Cardiac septum (tissue), 1 donor: ENCODE data around the gene MRPS6. TPM values are rescaled to one million over a fixed set of nuclear protein-coding genes. Genes with fewer than 3 reads are reported as not detected.

ENCODE experiments used
- DNase-seq: peaks from one replicate; pipeline ENCODE4 v3.0.0-alpha.2; 2020; ENCODE audit warnings: low spot score
- intact Hi-C: fragments of 100-400 bp; cut with DNase I; formaldehyde crosslinking; loops from one replicate; pipeline ENCODE4 v1.14.0; 2022
- total RNA-seq: library from RNA; stranded (reverse); fragmentation: NEBNext Ultra II Directional; extraction: Animal tissue kit (Norgen Biotek cat#: 25700); gene quantifications from one replicate; pipeline ENCODE4 v1.2.1, GENCODE V29; 2021
- donor health status: DM: no; HTN: no; CAD: no.

MRPS6 gene
- total RNA-seq, 1 donor from 2014 or later: 30.2 TPM

- intact Hi-C loops: loop anchor here (5.0 kb wide), 3 partner anchors 56 to 219 kb away; partner anchors contain the start of genes MRPS6 and SLC5A3
- DNase-seq: no peak
Observed at GRCh38 chr21:34128674-34129038, 55.3 kb downstream of the MRPS6 start.

GRCh38 chr21:34129039-34129891 lies 55.9 kb downstream of the MRPS6 start:
- intact Hi-C loops: loop anchor here (5.0 kb wide), 3 partner anchors 57 to 218 kb away; partner anchors contain the start of genes MRPS6 and SLC5A3
- no peak for DNase-seq

GRCh38 chr21:34129901-34130715 lies 56.7 kb downstream of the MRPS6 start:
- DNase-seq: no peak
- intact Hi-C loops: loop anchor here (5.0 kb wide), 3 partner anchors 58 to 217 kb away; partner anchors contain the start of genes MRPS6 and SLC5A3

GRCh38 chr21:34130716-34130985 lies 57.3 kb downstream of the MRPS6 start:
- intact Hi-C loops: no loop called here
- no peak for DNase-seq

GRCh38 chr21:34131586-34131985 lies 58.2 kb downstream of the MRPS6 start:
- DNase-seq: no peak
- intact Hi-C loops: no loop called here

- no peak for DNase-seq
- intact Hi-C loops: no loop called here
Observed at GRCh38 chr21:34132202-34132601, 58.8 kb downstream of the MRPS6 start.

GRCh38 chr21:34132926-34133325 lies 59.5 kb downstream of the MRPS6 start:
- intact Hi-C loops: no loop called here

GRCh38 chr21:34133392-34133791 lies 60.0 kb downstream of the MRPS6 start:
- intact Hi-C loops: no loop called here
- DNase-seq: no peak

More at GRCh38 chr21:34132926-34133325, 59.5 kb downstream of the MRPS6 start:
- DNase-seq: no peak

- intact Hi-C loops: no loop called here
- DNase-seq: no peak
Observed at GRCh38 chr21:34133802-34134201, 60.4 kb downstream of the MRPS6 start.

- no peak for DNase-seq
- intact Hi-C loops: no loop called here
Observed at GRCh38 chr21:34135330-34135729, 62.0 kb downstream of the MRPS6 start.

GRCh38 chr21:34141373-34141772 lies 68.0 kb downstream of the MRPS6 start:
- intact Hi-C loops: no loop called here
- DNase-seq: no peak

- intact Hi-C loops: no loop called here
Observed at GRCh38 chr21:34143685-34144182, 70.4 kb downstream of the MRPS6 start.

GRCh38 chr21:34144224-34144623 lies 70.8 kb downstream of the MRPS6 start:
- intact Hi-C loops: no loop called here
- DNase-seq: no peak

More at GRCh38 chr21:34143685-34144182, 70.4 kb downstream of the MRPS6 start:
- DNase-seq: no peak

GRCh38 chr21:34147792-34148418 lies 74.5 kb downstream of the MRPS6 start:
- DNase-seq: no peak
- intact Hi-C loops: no loop called here

GRCh38 chr21:34148419-34148804 lies 75.0 kb downstream of the MRPS6 start:
- intact Hi-C loops: no loop called here
- no peak for DNase-seq

GRCh38 chr21:34148826-34149558 lies 75.6 kb downstream of the MRPS6 start:
- intact Hi-C loops: no loop called here

GRCh38 chr21:34152500-34152899 lies 79.1 kb downstream of the MRPS6 start:
- intact Hi-C loops: no loop called here

More at GRCh38 chr21:34148826-34149558, 75.6 kb downstream of the MRPS6 start:
- DNase-seq: no peak

GRCh38 chr21:34154878-34155277 lies 81.5 kb downstream of the MRPS6 start:
- no peak for DNase-seq
- intact Hi-C loops: no loop called here

More at GRCh38 chr21:34152500-34152899, 79.1 kb downstream of the MRPS6 start:
- DNase-seq: no peak

- intact Hi-C loops: no loop called here
- no peak for DNase-seq
Observed at GRCh38 chr21:34156957-34157356, 83.6 kb downstream of the MRPS6 start.
